ENCODE results near the gene ACSBG1. TPM values are rescaled to one million over a fixed set of nuclear protein-coding genes. Genes with fewer than 3 reads are reported as not detected.

ACSBG1 gene
- total RNA-seq, 1 experiment from 2014 or later, result 1.2 TPM

DNA sequence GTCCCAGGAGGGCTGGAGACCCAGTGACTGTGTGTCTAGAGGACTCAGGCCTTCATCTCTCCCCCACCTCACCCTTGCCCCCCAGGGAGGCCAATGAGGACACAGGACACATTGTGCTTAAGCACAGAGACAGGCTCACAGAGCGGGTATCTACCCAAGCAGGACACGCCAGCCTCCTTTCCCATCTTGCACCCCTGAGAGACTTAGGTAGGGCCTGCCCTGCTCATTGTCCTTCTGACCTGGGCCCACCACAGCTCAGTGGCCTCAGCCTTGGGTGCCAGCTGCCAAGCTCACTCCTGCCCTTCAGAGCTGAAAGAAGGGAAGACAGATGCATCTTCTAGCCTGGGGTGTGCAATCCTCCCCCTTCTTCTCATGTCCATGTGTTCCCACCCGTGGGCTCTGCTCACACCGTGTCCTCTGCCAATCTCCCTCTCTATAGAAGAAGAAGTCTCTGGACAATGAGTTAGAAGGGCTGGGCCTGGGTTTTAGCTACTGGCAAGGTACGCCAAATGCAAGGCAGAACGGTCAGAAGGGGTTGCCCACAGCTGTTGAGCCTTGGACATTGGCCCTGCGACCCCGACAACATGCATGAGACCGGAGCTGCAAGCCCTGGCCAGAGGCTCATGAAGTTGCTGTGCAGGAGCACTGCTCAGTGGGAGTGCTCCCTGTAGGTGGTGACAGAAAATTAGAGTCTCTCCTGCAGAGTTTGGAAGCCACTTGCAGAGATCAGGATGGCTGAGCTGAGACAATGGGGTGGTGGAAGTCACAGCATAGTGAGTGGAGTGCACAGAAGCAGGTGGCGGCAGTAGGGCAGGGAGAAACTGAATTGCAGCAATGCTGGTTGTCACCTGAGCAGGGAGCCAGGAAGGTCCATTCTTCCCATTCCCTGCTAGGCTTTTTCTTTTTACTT lies 32.8 kb downstream of the ACSBG1 start:
- H3K79me2 ChIP-seq (ENCODE audit: low read depth), result no peaks in the 10 kb centered on the region

DNA sequence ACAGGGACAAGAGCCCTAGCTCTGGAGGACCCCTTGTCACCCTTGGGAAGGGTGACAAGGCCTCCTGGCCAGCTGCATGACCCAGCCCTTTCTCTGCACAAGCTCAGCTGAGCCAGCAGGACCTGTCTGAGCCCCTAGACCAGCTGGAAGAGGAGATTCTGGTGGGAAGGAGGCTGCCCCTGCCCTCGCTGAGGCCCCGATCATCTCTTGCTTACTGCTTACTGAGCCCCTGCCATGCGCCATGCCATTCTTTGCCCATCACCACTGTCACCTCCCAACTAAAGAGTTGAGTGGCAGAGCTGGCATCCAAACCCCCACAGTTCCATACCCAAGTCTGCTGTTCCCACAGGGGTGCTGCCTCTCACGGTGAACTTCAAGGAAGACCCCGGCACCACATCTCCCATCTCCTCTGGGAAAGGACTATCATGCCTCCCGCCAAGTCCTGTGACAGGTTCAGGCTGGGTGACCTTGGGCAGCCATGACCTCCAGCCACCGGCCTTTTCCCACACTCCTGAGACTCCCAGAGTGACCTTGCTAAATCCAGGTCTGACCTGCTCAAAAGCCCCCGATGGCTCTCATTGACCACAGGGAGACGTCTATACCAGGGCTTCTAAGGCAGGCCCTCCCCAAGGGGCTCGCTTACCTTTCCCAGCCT lies 34.0 kb downstream of the ACSBG1 start:
- H3K4me1 ChIP-seq (replicated peaks; ENCODE audit: insufficient read depth), result no peaks in the 10 kb centered on the region
- BruUV-seq (replicated peaks), result no TSS peak

More for the DNA sequence above, 32.8 kb downstream of the ACSBG1 start:
- H3K4me1 ChIP-seq (replicated peaks; ENCODE audit: insufficient read depth), result peaks cover 5% of the 10 kb centered on the region
- no peak for DNase-seq
- no TSS peak for BruUV-seq (replicated peaks)
- H3K9me2 ChIP-seq (ENCODE audit: insufficient read depth), result no peaks in the 10 kb centered on the region
- H3K4me2 ChIP-seq, result no peak overlapping the region
- no peaks in the 10 kb centered on the region for H3F3A ChIP-seq (ENCODE audit: insufficient read depth, low read depth)
- intact Hi-C loops (cut with micrococcal nuclease; ENCODE audit: unreplicated experiment), result no loop called here
- no peak overlapping the region for H3K4me3 ChIP-seq
- H3K36me3 ChIP-seq (ENCODE audit: low read depth), result no peaks in the 10 kb centered on the region
- H3K9me3 ChIP-seq (ENCODE audit: insufficient read depth, low read depth), result no peaks in the 10 kb centered on the region
- no peaks in the 10 kb centered on the region for H4K20me1 ChIP-seq (ENCODE audit: insufficient read depth)
- no peak overlapping the region for H3K27ac ChIP-seq
- ChIA-PET POLR2A (ENCODE audit: unreplicated experiment) (no interaction called here), CTCF (no interaction called here)
- peaks cover 3% of the 10 kb centered on the region; the same call in 1 of the 2 replicates for H3K27me3 ChIP-seq (ENCODE audit: insufficient read depth, low read depth)
- no peak for TF ChIP-seq EZH2 (IDR thresholded peaks at IDR 0.05; ENCODE audit: low read depth)
- TF ChIP-seq, protein P1, sequence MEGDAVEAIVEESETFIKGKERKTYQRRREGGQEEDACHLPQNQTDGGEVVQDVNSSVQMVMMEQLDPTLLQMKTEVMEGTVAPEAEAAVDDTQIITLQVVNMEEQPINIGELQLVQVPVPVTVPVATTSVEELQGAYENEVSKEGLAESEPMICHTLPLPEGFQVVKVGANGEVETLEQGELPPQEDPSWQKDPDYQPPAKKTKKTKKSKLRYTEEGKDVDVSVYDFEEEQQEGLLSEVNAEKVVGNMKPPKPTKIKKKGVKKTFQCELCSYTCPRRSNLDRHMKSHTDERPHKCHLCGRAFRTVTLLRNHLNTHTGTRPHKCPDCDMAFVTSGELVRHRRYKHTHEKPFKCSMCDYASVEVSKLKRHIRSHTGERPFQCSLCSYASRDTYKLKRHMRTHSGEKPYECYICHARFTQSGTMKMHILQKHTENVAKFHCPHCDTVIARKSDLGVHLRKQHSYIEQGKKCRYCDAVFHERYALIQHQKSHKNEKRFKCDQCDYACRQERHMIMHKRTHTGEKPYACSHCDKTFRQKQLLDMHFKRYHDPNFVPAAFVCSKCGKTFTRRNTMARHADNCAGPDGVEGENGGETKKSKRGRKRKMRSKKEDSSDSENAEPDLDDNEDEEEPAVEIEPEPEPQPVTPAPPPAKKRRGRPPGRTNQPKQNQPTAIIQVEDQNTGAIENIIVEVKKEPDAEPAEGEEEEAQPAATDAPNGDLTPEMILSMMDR (conservative IDR thresholded peaks at IDR 0.05), result no peak
- no peak overlapping the region for H2AFZ ChIP-seq

DNA sequence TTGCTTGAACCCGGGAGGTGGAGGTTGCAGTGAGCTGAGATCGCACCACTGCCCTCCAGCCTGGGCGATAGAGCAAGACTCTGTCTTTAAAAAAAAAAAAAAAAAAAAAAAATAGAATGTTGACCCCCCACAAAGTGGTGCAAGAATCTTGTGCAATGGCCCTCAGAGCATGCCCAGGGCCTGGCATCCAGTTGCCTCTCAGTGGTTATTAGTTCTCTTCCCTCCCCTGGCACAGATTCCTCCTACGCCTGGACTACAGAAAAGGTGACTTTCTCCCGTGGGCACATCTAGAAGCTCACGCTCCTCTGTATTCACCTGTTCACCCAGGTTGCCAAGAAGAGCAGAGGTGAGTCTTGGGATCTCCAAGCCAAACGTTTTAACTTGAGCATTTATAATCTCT lies 36.7 kb downstream of the ACSBG1 start:
- Histone ChIP-seq H2AFZ (no peak overlapping the region), H3K4me1 (replicated peaks; ENCODE audit: insufficient read depth) (no peaks in the 10 kb centered on the region), H3K4me3 (no peak overlapping the region), H3K27me3 (ENCODE audit: insufficient read depth, low read depth) (peaks cover 3% of the 10 kb centered on the region; the same call in 1 of the 2 replicates), H3K36me3 (ENCODE audit: low read depth) (no peaks in the 10 kb centered on the region), H3F3A (ENCODE audit: insufficient read depth, low read depth) (no peaks in the 10 kb centered on the region), H3K9me3 (ENCODE audit: insufficient read depth, low read depth) (no peaks in the 10 kb centered on the region), H3K9me2 (ENCODE audit: insufficient read depth) (no peaks in the 10 kb centered on the region), H3K27ac (no peak overlapping the region), H3K79me2 (ENCODE audit: low read depth) (no peaks in the 10 kb centered on the region), H4K20me1 (ENCODE audit: insufficient read depth) (no peaks in the 10 kb centered on the region), H3K4me2 (no peak overlapping the region)
- no peak for DNase-seq
- intact Hi-C loops (cut with micrococcal nuclease; ENCODE audit: unreplicated experiment), result loop anchor here (5.0 kb wide), 2 partner anchors 65 to 240 kb away; partner anchors contain the start of gene CIB2
- ChIA-PET POLR2A (ENCODE audit: unreplicated experiment) (no interaction called here), CTCF (interaction anchor here (0.6 kb wide), 1 partner anchor 670 kb away, joined by 5 read pairs; no protein-coding TSS in a partner anchor)
- TF ChIP-seq, protein P1 (conservative IDR thresholded peaks at IDR 0.05), result no peak
- no TSS peak for BruUV-seq (replicated peaks)

More for the DNA sequence above, 34.0 kb downstream of the ACSBG1 start:
- intact Hi-C loops (cut with micrococcal nuclease; ENCODE audit: unreplicated experiment), result no loop called here
- no peak overlapping the region for H3K4me3 ChIP-seq
- TF ChIP-seq EZH2 (IDR thresholded peaks at IDR 0.05; ENCODE audit: low read depth), result no peak
- TF ChIP-seq, protein P1 (conservative IDR thresholded peaks at IDR 0.05), result no peak
- CTCF ChIA-PET, result no interaction called here
- H3K4me2 ChIP-seq, result no peak overlapping the region
- no peak for DNase-seq
- H3F3A ChIP-seq (ENCODE audit: insufficient read depth, low read depth), result no peaks in the 10 kb centered on the region
- no peak overlapping the region for H2AFZ ChIP-seq
- POLR2A ChIA-PET (ENCODE audit: unreplicated experiment), result no interaction called here
- H3K9me2 ChIP-seq (ENCODE audit: insufficient read depth), result no peaks in the 10 kb centered on the region
- H3K79me2 ChIP-seq (ENCODE audit: low read depth), result no peaks in the 10 kb centered on the region
- no peak overlapping the region for H3K27ac ChIP-seq
- H3K36me3 ChIP-seq (ENCODE audit: low read depth), result no peaks in the 10 kb centered on the region
- no peaks in the 10 kb centered on the region for H3K9me3 ChIP-seq (ENCODE audit: insufficient read depth, low read depth)
- peaks cover 3% of the 10 kb centered on the region; the same call in 1 of the 2 replicates for H3K27me3 ChIP-seq (ENCODE audit: insufficient read depth, low read depth)
- no peaks in the 10 kb centered on the region for H4K20me1 ChIP-seq (ENCODE audit: insufficient read depth)

Data from PC-9 (cell line).